Gastrocnemius medialis (tissue), 4 donors: ENCODE data around the gene DCT. TPM values are rescaled to one million over a fixed set of nuclear protein-coding genes. Genes with fewer than 3 reads are reported as not detected.

Experiments
- ATAC-seq, 2 donors: fragments of 150-250 bp; one replicate each; pipeline ENCODE4 v1.9.1; 2016
- DNase-seq, 2 donors: peaks; one replicate each; pipeline ENCODE4 v3.0.0-alpha.2; 2019
- H3K27ac ChIP-seq, 4 donors: fragments of 200-600 bp; sonication (generic); 1 replicate in 1 of 4; 2 replicates in 3 of 4; pipeline ENCODE4 v1.5.1; 2016 to 2018; ENCODE audit warnings: mild to moderate bottlenecking in 2 of 4, moderate library complexity in 1 of 4
- H3K27me3 ChIP-seq, 3 donors: fragments of 200-600 bp; sonication (generic) in 2 of 3; 1 replicate in 1 of 3; 2 replicates in 2 of 3; pipeline versions ENCODE4 v1.5.1 to v1.6.0; 2016 to 2019; ENCODE audit warnings: mild to moderate bottlenecking in 1 of 3, moderate library complexity in 1 of 3
- H3K36me3 ChIP-seq, 2 donors: fragments of 200-600 bp; sonication (generic) in 1 of 2; one replicate each; pipeline ENCODE4 v1.5.1; 2017 to 2018
- H3K4me1 ChIP-seq, 2 donors: fragments of 200-600 bp; sonication (generic) in 1 of 2; one replicate each; pipeline ENCODE4 v1.5.1; 2016 to 2017; ENCODE audit warnings: mild to moderate bottlenecking in 2 of 2
- H3K4me3 ChIP-seq, 4 donors: fragments of 200-600 bp; sonication (generic) in 3 of 4; 1 replicate in 1 of 4; 2 replicates in 3 of 4; pipeline ENCODE4 v1.5.1; 2016 to 2019; ENCODE audit warnings: mild to moderate bottlenecking in 2 of 4
- H3K9me3 ChIP-seq, 3 donors: fragments of 200-600 bp; sonication (generic) in 2 of 3; 1 replicate in 1 of 3; 2 replicates in 2 of 3; pipeline ENCODE4 v1.5.1; 2016 to 2019
- POLR2A ChIP-seq, 2 donors: fragments of 450-650 bp; IDR thresholded peaks; one replicate each; pipeline ENCODE4 v1.6.1; 2017; ENCODE audit warnings: antibody characterized with exemption in 2 of 2, mild to moderate bottlenecking in 2 of 2, moderate library complexity in 2 of 2
- in situ Hi-C, 4 donors: fragments of 200-750 bp; cut with MboI; loops; one replicate each; pipeline versions ENCODE4 v1.15.0 to v1.8.0; 2017; ENCODE audit warnings: low sequenced_read_pairs in 4 of 4
- intact Hi-C: fragments of 100-400 bp; cut with DNase I; formaldehyde crosslinking; loops from one replicate; pipeline ENCODE4 v1.15.1; 2023; ENCODE audit warnings: low total_unique reads
- total RNA-seq, 4 donors: library from RNA; depleted of rRNA; stranded (reverse); fragments of >200 nt; gene quantifications; one replicate each; pipeline versions ENCODE4 v1.1.0 to v1.2.3, GENCODE V29; 2016
- TF ChIP-seq, protein P1 (sequence below), 5 experiments: fragments of 450-650 bp in 3 of 5; fragments of 200-600 bp in 2 of 5; sonication (generic) in 2 of 5; IDR thresholded peaks in 4 of 5; conservative IDR thresholded peaks in 1 of 5; 1 replicate in 4 of 5; 2 replicates in 1 of 5; pipeline ENCODE4 v1.5.1; 2016 to 2019; ENCODE audit warnings: antibody characterized with exemption in 5 of 5, mild to moderate bottlenecking in 3 of 5, moderate library complexity in 3 of 5

The DCT gene
- total RNA-seq, 4 donors from 2014 or later, result 0.10 to 0.71 (median 0.16) TPM; not detected in 1

- peaks cover 0 to 9% of the 10 kb centered on the region in 2 donors for H3K4me1 ChIP-seq
- no peaks in the 10 kb centered on the region for H3K36me3 ChIP-seq
- TF ChIP-seq, protein P1, sequence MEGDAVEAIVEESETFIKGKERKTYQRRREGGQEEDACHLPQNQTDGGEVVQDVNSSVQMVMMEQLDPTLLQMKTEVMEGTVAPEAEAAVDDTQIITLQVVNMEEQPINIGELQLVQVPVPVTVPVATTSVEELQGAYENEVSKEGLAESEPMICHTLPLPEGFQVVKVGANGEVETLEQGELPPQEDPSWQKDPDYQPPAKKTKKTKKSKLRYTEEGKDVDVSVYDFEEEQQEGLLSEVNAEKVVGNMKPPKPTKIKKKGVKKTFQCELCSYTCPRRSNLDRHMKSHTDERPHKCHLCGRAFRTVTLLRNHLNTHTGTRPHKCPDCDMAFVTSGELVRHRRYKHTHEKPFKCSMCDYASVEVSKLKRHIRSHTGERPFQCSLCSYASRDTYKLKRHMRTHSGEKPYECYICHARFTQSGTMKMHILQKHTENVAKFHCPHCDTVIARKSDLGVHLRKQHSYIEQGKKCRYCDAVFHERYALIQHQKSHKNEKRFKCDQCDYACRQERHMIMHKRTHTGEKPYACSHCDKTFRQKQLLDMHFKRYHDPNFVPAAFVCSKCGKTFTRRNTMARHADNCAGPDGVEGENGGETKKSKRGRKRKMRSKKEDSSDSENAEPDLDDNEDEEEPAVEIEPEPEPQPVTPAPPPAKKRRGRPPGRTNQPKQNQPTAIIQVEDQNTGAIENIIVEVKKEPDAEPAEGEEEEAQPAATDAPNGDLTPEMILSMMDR (IDR thresholded peaks at IDR 0.05 in 4 of 5, conservative IDR thresholded peaks at IDR 0.05 in 1 of 5), result no peak
- TF ChIP-seq POLR2A (IDR thresholded peaks at IDR 0.05), result no peak
- DNase-seq (no peak), ATAC-seq (no peak)
- peaks cover 0 to 3% (median 0%) of the 10 kb centered on the region in 3 donors for H3K27me3 ChIP-seq
- H3K4me3 ChIP-seq, result no peak overlapping the region
- no peak overlapping the region for H3K27ac ChIP-seq
- H3K9me3 ChIP-seq, result no peaks in the 10 kb centered on the region
- in situ Hi-C loops (no loop called here), intact Hi-C loops (no loop called here)
These were observed 64.8 kb downstream of the DCT start for GRCh38 chr13:94414708-94415107.

DNA sequence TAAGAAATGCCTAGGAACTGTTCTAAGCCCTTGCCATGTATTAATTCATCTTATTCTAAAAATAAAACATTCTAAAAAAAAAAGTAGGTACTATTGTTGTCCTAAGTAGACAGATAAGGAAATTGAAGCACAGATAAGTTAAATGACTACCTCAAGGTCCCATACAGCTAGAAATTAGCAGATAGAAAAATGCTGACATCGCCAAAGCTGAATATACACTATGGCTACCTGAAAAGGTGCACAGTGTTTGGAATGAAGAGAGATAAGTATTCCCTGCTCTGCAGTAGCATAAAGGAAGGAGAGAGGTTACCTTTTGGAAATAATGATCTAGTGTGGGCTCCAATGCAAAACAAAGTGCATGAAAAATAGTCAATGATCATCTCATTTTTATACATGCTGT is 65.3 kb downstream of the DCT start:
- Histone ChIP-seq H3K27ac (no peak overlapping the region), H3K4me1 (peaks cover 0 to 9% of the 10 kb centered on the region in 2 donors), H3K4me3 (no peak overlapping the region), H3K36me3 (no peaks in the 10 kb centered on the region), H3K9me3 (no peaks in the 10 kb centered on the region), H3K27me3 (peaks cover 0 to 3% (median 0%) of the 10 kb centered on the region in 3 donors)
- TF ChIP-seq, protein P1 (IDR thresholded peaks at IDR 0.05 in 4 of 5, conservative IDR thresholded peaks at IDR 0.05 in 1 of 5), result no peak
- no peak for TF ChIP-seq POLR2A (IDR thresholded peaks at IDR 0.05)
- intact Hi-C loops, result no loop called here
- no peak for DNase-seq
- in situ Hi-C loops, result no loop called here
- no peak for ATAC-seq

- Histone ChIP-seq H3K27me3 (peaks cover 0 to 3% (median 0%) of the 10 kb centered on the region in 3 donors), H3K27ac (no peak overlapping the region), H3K4me3 (no peak overlapping the region), H3K4me1 (peaks cover 0 to 9% of the 10 kb centered on the region in 2 donors), H3K9me3 (no peaks in the 10 kb centered on the region), H3K36me3 (no peaks in the 10 kb centered on the region)
- ATAC-seq (no peak), DNase-seq (no peak)
- TF ChIP-seq, protein P1 (IDR thresholded peaks at IDR 0.05 in 4 of 5, conservative IDR thresholded peaks at IDR 0.05 in 1 of 5), result no peak
- TF ChIP-seq POLR2A (IDR thresholded peaks at IDR 0.05), result no peak
- intact Hi-C loops (no loop called here), in situ Hi-C loops (no loop called here)
These were observed 65.9 kb downstream of the DCT start for GRCh38 chr13:94413598-94413944.

- no peak for TF ChIP-seq POLR2A (IDR thresholded peaks at IDR 0.05)
- TF ChIP-seq, protein P1 (IDR thresholded peaks at IDR 0.05 in 4 of 5, conservative IDR thresholded peaks at IDR 0.05 in 1 of 5), result no peak
These were observed 66.4 kb downstream of the DCT start for GRCh38 chr13:94412870-94413597.

More at GRCh38 chr13:94412870-94413597, 66.4 kb downstream of the DCT start:
- H3K27me3 ChIP-seq, result peaks cover 0 to 3% (median 0%) of the 10 kb centered on the region in 3 donors
- intact Hi-C loops, result no loop called here
- H3K4me1 ChIP-seq, result peaks cover 0 to 9% of the 10 kb centered on the region in 2 donors
- no peak overlapping the region for H3K4me3 ChIP-seq
- no peaks in the 10 kb centered on the region for H3K9me3 ChIP-seq
- ATAC-seq (no peak), DNase-seq (no peak)
- in situ Hi-C loops, result no loop called here
- no peaks in the 10 kb centered on the region for H3K36me3 ChIP-seq
- no peak overlapping the region for H3K27ac ChIP-seq
